BE2C (cell line): Measurements from ENCODE around the gene RNU2-1. TPM values are rescaled to one million over a fixed set of nuclear protein-coding genes. Genes with fewer than 3 reads are reported as not detected.
"Not testable (repeated sequence)": the region's sequence is repeated elsewhere in the genome, so short reads cannot be mapped to it uniquely, and the experiment has no call there.

Source experiments
- DNase-seq: peaks from one replicate; pipeline ENCODE4 v3.0.0-alpha.2; 2020
- H3K27me3 ChIP-seq: fragments of 250-450 bp; sonication (Bioruptor Pico); 2 replicates; pipeline ENCODE4 v1.5.1; 2020; ENCODE audit warnings: mild to moderate bottlenecking
- H3K36me3 ChIP-seq: fragments of 250-450 bp; sonication (Bioruptor Pico); 2 replicates; pipeline ENCODE4 v1.5.1; 2020; ENCODE audit warnings: mild to moderate bottlenecking
- H3K4me1 ChIP-seq: fragments of 250-450 bp; sonication (Bioruptor Pico); 2 replicates; pipeline ENCODE4 v1.5.1; 2020
- H3K4me3 ChIP-seq: 2 replicates; pipeline ENCODE4 v1.5.1; 2011; ENCODE audit warnings: low read depth, low read length
- H3K9me3 ChIP-seq: fragments of 250-450 bp; sonication (Bioruptor Pico); 2 replicates; pipeline ENCODE4 v1.5.1; 2020
- polyA plus RNA-seq: library from polyadenylated mRNA; unstranded; fragments of >200 nt; gene quantifications from one replicate; pipeline ENCODE4 v1.2.1, GENCODE V29; 2012; ENCODE audit warnings: low read depth, missing spikeins; ENCODE audit not compliant: insufficient read length, insufficient read depth

The RNU2-1 gene
- polyA plus RNA-seq: not detected

- not testable (repeated sequence) for H3K27me3 ChIP-seq, H3K36me3 ChIP-seq, DNase-seq, H3K9me3 ChIP-seq, H3K4me3 ChIP-seq, H3K4me1 ChIP-seq
Observed at GRCh38 chr17:43233877-43234276, at the start of gene RNU2-1. RNU2-1 (minus strand) TSS chr17:43233977.

- H3K4me1 ChIP-seq, DNase-seq, H3K36me3 ChIP-seq, H3K9me3 ChIP-seq, H3K27me3 ChIP-seq, H3K4me3 ChIP-seq: not testable (repeated sequence)
Observed at GRCh38 chr17:43272914-43273313, 39.1 kb upstream of the RNU2-1 start.

- not testable (repeated sequence) for H3K4me3 ChIP-seq, H3K27me3 ChIP-seq, DNase-seq, H3K4me1 ChIP-seq, H3K36me3 ChIP-seq, H3K9me3 ChIP-seq
Observed at GRCh38 chr17:43272483-43272882, 38.7 kb upstream of the RNU2-1 start.

GRCh38 chr17:43270552-43271504 is 37.1 kb upstream of the RNU2-1 start:
- not testable (repeated sequence) for H3K4me1 ChIP-seq, H3K9me3 ChIP-seq, H3K36me3 ChIP-seq, DNase-seq, H3K4me3 ChIP-seq, H3K27me3 ChIP-seq

GRCh38 chr17:43246456-43246855 is 12.7 kb upstream of the RNU2-1 start:
- not testable (repeated sequence) for H3K36me3 ChIP-seq, H3K27me3 ChIP-seq, H3K4me3 ChIP-seq, DNase-seq, H3K9me3 ChIP-seq, H3K4me1 ChIP-seq

GRCh38 chr17:43240596-43241352 is 7.0 kb upstream of the RNU2-1 start:
- not testable (repeated sequence) for H3K4me1 ChIP-seq, H3K9me3 ChIP-seq, DNase-seq, H3K27me3 ChIP-seq, H3K36me3 ChIP-seq, H3K4me3 ChIP-seq

GRCh38 chr17:43239597-43239996 is 5.8 kb upstream of the RNU2-1 start:
- H3K27me3 ChIP-seq, H3K4me3 ChIP-seq, DNase-seq, H3K36me3 ChIP-seq, H3K9me3 ChIP-seq, H3K4me1 ChIP-seq: not testable (repeated sequence)

- not testable (repeated sequence) for H3K4me1 ChIP-seq, H3K9me3 ChIP-seq, H3K36me3 ChIP-seq, H3K4me3 ChIP-seq, H3K27me3 ChIP-seq, DNase-seq
Observed at GRCh38 chr17:43233263-43233662, 514 bp downstream of the RNU2-1 start.

- H3K9me3 ChIP-seq, H3K4me3 ChIP-seq, H3K4me1 ChIP-seq, H3K27me3 ChIP-seq, H3K36me3 ChIP-seq: not testable (repeated sequence)
- DNase-seq: peak; percentile 36
Observed at GRCh38 chr17:43232021-43232699, 1.6 kb downstream of the RNU2-1 start.

- H3K27me3 ChIP-seq, H3K4me3 ChIP-seq, H3K4me1 ChIP-seq, H3K36me3 ChIP-seq, DNase-seq, H3K9me3 ChIP-seq: not testable (repeated sequence)
Observed at GRCh38 chr17:43231205-43232020, 2.4 kb downstream of the RNU2-1 start.

GRCh38 chr17:43228020-43228782 is 5.6 kb downstream of the RNU2-1 start, which contains the start of gene CCDC200:
CCDC200 (minus strand) TSS chr17:43228623; CDS start chr17:43228554, 69 bp downstream.
- not testable (repeated sequence) for H3K4me1 ChIP-seq, H3K9me3 ChIP-seq, H3K36me3 ChIP-seq, H3K27me3 ChIP-seq, DNase-seq, H3K4me3 ChIP-seq
